HG03460 (cell line): ENCODE results near the gene PCDHGB1.
"Not testable (repeated sequence)": the region's sequence is repeated elsewhere in the genome, so short reads cannot be mapped to it uniquely, and the experiment has no call there.

Source experiments
- ATAC-seq: cut with Tn5 transposase; IDR thresholded peaks from one replicate; pipeline ENCODE4 v1.9.1; 2021; ENCODE audit not compliant: unreplicated experiment

PCDHGB1 gene

DNA sequence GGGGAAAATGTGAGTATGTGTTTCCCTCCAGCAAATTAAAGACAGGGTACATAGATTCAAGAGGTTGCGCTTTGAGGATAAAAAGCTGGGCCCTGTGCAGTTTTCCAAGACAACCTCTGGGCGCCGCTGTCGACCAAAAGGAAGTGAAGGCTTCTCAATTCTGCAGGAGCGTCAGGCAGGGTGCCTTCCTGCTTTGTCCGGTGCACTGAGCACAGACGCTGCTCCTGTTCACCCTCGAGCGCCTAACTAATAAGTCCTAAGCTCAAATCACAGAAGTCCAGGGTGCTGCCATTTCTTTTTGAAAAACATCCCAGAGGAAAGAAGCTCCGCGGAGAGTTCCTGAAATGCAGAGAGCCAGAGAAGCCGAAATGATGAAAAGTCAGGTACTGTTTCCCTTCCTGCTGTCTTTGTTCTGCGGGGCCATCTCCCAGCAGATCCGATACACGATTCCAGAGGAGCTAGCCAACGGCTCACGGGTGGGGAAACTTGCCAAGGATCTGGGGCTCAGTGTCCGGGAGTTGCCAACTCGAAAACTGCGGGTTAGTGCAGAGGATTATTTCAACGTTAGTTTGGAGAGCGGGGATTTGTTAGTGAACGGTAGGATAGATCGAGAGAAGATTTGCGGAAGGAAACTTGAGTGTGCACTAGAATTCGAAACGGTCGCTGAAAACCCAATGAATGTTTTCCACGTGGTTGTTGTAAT, at the start of gene PCDHGB1:
TSS of gene PCDHGB1 (plus strand) at position 183 of the 703 bp plus-strand sequence. CDS start at position 345, 162 bp downstream.
- ATAC-seq, result no peak

DNA sequence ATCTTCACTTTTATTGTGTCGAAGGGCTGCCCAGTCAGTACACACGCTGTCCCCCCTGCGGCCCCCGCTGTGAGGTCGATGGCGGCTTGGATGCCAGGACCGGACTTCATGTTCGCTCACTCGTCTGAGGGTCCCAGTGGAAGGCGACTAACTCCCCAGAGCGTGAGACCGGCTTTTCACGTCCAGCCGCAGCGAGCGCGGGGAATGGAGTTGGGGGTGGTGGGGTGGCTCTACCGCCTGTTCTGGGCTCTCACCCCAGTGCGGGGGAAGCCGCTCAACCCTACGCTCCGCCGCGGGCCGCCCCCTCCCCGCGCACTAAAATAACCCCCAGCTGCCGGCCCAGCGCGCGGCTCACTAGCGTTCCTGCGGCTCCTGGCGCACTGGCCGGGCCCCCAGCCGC, 46.1 kb upstream of the PCDHGB1 start, which contains the start of gene SLC25A2:
TSS of gene SLC25A2 (minus strand) at position 294 of the 400 bp plus-strand sequence. CDS start at position 110, 184 bp downstream.
- ATAC-seq, result no peak

DNA sequence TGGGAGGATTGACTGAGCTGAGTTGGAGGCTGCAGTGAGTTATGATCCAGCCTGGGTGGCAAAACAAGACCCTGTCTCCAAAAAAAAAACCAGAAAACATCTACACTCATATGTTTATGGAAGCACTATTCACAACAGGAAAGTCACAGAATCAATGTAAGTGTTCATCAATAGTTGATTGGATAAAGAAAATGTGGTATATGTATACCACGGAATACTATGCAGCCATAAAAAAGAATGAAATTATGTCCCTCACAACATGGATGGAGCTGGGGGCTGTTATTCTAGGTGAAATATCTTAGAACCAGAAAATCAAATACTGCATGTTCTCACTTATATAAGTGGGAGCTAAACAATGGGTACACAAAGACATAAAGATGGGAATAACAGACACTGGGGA, 43.3 kb upstream of the PCDHGB1 start:
- no peak for ATAC-seq

DNA sequence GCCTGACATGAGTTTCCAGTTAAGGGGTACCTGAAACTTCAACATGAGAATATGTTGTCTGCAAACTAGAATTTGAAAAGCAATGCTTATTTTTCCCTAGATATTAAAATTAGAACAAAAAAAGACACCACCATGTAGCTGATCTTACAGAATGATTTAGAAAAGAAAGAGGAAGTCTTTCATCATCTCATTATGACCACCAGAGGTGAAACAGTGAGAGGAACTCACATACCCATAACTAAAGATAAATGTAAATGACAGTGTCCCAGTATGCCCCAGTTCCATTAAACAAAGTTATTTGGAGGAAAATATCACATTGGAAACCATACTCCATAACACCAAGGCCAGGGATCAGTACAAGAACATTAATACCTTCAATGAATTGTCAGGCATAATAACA, 36.2 kb upstream of the PCDHGB1 start:
- no peak for ATAC-seq

DNA sequence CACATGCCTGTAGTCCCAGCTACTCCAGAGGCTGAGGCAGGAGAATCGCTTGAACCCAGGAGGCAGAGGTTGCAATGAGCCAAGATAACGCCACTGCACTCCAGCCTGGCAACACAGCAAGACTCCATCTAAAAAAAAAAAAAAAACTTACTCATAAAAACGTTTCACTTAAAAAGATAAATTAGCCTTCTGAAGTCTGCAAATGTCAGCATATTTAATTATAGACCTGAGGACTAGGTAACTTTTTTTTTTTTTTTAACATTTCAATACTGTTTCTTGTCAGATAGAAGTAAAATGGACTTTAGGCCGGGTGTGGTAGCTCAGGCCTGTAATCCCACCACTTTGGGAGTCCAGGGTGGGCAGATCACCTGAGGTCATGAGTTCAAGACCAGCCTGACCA, 32.9 kb upstream of the PCDHGB1 start:
- not testable (repeated sequence) for ATAC-seq

DNA sequence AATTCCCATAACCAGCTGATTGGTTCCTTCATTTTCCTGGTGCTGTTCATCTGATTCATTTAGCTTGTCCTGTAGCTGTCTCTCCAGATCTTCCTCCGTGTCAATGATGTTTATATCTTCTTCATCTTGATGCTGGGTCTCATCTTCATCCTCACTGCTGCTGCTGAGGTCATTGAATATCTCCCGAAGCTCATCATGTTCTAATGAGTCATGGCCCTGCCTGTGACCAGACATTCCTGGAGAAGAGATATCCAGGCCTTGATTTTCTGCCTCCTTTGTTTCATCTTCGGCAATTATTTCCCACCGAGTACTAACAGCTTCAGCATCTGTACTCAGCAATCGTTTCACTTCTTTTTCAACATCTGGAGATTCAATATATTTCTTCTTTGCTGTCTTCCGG, 30.7 kb upstream of the PCDHGB1 start:
- ATAC-seq, result no peak

DNA sequence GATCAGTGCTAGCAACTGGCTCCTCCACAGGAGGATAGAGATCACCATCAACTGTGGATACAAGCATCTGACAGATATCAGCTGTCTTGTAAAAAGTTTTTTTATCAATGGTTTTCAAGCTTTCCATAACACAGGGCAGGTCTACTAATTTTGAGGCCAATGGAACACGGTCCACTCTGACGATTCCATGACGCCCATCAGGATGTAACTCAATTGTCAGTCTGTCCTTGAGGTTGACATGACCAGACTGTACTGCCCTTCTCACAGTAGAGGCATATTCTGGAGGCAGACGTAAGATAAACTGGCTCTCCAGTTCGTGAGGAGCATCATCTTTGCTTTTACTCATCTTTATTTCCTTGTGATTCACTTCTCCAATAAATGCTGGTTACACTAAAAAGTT, 30.2 kb upstream of the PCDHGB1 start:
- ATAC-seq, result no peak

DNA sequence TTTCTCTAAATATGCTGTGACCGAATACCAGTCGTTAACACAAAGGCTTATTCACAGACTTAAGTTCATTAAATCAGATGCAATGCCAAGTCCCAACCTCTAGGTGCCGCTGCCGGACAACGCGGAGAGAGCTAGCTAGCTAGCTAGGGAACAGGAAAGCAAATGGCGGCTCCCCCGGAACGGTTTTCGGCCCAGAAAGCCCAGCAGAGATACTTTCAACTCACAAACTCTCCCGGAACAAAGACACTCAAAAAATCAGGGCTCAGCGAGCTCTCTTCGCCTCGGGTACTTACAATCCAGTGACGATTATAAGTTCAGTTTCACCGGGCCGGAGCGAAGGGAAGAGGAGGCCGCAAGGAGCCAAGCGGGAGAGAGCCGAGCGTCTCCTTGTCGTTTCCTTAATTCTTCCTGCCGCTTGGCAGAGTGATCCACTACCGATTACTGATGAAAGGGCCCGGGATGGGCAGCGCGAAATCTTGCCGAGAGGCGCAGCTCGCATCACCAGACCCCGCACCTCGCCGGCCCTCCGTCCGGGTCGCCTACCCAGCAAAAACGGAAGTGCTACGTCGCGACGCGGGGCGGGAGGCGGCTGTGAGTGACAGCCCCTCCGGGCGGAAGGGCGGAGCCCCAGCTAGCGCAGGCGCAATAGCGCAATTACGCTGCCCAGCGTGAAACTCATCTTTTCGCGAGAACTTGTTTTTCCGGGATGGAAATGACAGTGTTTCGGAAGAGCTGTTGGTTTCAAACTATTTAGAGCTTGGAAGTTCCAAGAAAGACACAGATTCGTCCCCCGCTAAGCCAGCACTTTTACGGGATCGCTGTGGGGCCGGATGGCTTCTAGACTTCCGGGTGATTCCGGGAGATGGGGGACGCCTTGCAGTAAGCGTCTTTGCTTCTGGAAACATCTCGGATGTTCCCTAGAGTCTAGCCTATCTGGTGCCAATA, 29.4 kb upstream of the PCDHGB1 start, which contains the start of gene TAF7:
TSS of gene TAF7 (minus strand) at position 560 of the 945 bp plus-strand sequence. CDS start 740 bp downstream, outside the sequence.
- peak; percentile 97 for ATAC-seq

DNA sequence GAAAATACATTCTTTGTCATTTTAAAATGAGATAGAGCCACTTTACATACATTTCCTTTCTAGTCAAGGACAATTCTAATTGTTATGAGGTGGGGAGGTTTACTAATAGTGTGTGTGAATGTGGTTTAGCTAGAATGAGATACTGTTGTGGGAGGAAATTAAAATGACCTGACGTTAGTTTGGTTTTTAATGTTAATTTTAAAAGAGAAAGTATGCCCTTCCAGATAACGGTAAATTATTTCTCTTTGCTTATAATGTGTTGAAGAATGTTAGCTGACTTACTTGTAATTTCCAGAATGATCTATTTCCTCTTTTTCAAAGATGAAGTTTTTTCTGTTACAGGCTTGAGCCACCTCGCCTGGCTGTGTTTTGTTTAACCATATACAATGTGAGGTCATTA, 27.6 kb upstream of the PCDHGB1 start:
- no peak for ATAC-seq

DNA sequence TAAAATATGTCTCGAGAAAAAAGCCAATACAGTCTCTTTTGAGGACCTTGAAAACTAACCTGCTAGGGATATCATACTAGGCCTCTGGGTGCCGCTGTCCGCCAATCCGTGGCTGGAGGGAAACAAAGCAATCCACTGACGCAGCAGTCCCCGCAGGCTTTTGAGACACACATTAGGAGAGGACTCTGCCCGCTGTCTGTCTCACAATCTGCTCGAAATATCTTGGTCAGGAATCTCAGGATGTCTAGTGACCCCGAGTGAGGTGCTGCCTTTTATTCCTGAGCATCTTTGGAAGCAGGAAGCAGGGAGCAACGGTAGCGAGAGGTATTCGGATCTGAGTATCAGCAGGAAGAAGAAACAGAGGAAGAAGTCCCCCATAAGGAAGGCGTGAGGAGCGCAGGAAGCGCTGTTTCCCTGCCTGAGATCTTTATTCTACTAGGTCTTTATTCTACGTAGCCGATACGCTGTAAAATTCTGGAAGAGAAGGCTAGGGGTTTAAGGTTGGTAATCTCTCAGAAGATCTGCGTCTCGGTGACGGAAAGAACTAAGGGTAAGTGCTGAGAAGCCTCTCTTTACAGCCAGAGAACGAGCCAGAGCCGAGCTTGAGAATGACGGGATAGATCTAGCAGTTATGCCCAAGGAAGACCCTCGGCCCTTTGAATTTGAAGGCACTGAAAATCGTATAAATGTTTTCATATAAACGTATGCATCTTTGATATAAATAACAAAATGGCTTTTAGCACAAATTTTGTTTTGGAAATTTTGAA, 23.6 kb upstream of the PCDHGB1 start:
- ATAC-seq, result peak; percentile 80

DNA sequence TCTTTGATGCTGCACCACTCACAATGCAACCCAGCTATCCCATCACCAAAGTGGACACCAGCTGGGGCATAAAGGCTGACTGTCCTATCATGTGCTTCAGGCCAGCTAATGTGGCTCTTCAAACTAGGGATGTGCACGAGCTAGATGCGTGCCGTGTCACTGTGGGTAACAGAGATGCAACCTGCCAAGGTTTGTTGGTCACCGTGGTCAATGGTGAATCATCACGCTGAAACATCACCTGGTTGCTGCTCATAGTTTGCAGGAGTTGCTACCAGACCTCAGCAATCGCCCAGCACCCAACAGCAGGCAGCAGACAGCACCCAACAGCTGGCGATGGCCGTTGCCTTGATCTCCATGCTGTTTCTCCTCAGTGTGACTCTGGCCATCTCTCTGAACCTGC, 21.7 kb upstream of the PCDHGB1 start:
- no peak for ATAC-seq

DNA sequence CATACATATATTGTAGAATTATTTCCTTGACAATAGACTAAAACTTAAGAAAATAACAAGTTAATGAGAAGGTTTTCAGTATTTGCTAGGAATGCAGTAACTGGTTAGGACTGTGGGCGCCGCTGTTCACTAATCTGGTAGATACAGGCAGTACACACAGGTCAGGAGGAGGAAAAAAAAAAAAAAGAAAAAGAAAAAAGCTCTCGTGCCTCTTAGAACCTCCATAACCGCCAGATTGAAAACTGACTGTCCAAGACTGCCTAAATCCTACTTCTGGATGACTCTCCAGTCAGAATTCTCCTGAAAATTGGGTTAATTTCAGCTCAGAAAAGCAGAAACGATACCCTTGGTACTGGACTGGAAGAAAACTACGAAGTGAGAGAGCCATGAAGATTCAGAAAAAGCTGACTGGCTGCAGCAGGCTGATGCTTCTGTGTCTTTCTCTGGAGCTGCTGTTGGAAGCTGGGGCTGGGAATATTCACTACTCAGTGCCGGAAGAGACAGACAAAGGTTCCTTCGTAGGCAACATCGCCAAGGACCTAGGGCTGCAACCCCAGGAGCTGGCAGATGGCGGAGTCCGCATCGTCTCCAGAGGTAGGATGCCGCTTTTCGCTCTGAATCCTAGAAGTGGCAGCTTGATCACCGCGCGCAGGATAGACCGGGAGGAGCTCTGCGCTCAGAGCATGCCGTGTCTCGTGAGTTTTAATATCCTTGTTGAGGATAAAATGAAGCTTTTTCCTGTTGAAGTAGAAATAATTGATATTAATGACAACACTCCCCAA, 19.4 kb upstream of the PCDHGB1 start, which contains the start of gene PCDHGA1:
TSS of gene PCDHGA1 (plus strand) at position 216 of the 782 bp plus-strand sequence.
- ATAC-seq, result no peak

DNA sequence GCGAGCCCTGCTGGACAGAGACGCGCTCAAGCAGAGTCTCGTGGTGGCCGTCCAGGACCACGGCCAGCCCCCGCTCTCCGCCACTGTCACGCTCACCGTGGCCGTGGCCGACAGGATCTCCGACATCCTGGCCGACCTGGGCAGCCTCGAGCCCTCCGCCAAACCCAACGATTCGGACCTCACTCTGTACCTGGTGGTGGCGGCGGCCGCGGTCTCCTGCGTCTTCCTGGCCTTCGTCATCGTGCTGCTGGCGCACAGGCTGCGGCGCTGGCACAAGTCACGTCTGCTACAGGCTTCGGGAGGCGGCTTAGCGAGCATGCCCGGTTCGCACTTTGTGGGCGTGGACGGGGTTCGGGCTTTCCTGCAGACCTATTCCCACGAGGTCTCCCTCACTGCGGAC, 17.3 kb upstream of the PCDHGB1 start:
- ATAC-seq, result not testable (repeated sequence)

DNA sequence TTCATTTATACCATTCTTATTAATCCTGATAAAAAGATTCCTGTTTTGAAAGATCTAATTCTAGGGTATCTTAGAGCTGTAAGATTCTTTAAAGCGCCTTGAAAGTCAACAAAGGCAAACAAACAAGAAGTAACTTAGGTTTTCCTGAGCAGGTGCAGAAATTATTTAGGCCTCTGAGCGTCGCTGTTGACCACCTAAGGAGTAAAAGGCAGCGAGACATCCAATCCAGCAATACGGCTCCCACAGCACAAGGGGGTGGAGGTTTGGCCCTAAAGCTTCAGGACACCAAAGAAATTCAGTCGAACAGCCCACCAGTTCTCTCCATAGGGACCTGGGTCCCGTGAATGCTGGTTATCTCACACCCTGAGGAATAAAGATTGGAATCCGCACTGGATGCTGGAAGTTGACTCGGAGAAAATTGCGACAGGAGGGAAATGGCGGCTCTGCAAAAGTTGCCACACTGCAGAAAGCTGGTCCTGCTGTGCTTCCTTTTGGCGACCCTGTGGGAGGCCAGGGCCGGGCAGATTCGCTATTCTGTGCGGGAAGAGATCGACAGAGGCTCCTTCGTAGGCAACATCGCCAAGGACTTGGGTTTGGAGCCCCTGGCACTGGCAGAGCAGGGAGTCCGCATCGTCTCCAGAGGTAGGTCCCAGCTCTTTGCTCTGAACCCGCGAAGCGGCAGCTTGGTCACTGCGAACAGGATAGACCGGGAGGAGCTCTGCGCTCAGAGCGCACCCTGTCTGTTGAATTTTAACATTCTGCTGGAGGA, 11.2 kb upstream of the PCDHGB1 start, which contains the start of gene PCDHGA2:
TSS of gene PCDHGA2 (plus strand) at position 223 of the 769 bp plus-strand sequence.
- no peak for ATAC-seq

DNA sequence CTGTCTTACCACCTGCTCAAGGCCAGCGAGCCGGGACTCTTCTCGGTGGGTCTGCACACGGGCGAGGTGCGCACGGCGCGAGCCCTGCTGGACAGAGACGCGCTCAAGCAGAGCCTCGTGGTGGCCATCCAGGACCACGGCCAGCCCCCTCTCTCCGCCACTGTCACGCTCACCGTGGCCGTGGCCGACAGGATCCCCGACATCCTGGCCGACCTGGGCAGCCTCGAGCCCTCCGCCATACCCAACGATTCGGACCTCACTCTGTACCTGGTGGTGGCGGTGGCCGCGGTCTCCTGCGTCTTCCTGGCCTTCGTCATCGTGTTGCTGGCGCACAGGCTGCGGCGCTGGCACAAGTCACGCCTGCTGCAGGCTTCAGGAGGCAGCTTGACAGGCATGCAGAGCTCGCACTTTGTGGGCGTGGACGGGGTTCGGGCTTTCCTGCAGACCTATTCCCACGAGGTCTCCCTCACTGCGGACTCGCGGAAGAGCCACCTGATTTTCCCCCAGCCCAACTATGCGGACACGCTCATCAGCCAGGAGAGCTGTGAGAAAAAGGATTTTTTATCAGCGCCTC, 9.0 kb upstream of the PCDHGB1 start:
- not testable (repeated sequence) for ATAC-seq

DNA sequence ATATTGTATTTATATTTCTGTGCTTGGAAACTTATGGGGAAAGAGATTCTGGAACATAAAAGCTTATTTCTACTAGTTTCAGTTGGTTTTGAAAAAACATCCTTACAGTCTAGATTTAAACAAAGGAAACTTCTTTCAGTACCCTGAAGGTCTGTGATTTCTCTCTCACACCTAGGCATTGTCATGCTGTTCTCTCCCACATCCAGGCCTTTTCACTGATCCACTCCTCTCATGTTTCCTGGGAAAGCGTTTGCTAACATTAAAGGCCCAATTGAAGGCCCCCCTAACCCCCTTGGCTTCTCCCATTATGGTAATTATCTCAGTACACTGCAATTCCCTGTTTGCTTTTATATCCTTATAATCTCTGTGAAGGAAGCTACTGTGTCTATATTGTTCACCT, 7.1 kb upstream of the PCDHGB1 start:
- no peak for ATAC-seq

DNA sequence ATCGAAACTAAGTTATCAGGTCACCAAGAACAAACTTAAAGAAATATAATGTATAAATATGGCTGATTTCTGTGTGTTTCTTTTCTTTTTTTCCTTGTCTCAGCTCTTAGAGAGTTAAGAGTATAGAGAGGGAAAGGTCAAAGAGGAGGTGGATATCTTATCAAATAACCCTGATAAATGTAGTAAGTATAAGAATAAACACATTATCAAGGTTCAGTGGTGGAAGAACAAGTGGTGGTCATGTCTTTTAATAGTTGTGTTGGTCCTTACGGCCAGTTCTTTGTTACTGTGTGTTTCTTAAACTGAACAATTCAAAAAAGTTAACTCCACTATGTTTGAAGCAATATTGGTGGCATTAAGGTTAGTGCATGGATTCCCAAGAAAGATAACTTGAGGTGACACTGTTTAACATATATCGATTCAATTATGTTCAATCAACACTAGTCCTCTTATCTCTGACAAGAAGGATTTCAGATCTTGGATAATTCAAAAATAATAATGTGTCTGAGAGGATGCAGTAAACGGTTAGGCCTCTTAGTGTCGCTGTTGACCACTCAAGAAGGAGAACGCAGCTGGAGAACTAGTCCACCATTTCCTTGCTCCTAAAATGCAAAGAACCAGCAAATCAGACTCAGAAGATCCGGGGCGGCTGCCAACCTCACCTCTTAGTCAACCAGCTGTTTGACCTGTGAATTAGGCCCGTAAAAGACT, 6.5 kb upstream of the PCDHGB1 start, which contains the start of gene PCDHGA3:
TSS of gene PCDHGA3 (plus strand) at position 588 of the 711 bp plus-strand sequence. CDS start 205 bp downstream, outside the sequence.
- ATAC-seq, result no peak

DNA sequence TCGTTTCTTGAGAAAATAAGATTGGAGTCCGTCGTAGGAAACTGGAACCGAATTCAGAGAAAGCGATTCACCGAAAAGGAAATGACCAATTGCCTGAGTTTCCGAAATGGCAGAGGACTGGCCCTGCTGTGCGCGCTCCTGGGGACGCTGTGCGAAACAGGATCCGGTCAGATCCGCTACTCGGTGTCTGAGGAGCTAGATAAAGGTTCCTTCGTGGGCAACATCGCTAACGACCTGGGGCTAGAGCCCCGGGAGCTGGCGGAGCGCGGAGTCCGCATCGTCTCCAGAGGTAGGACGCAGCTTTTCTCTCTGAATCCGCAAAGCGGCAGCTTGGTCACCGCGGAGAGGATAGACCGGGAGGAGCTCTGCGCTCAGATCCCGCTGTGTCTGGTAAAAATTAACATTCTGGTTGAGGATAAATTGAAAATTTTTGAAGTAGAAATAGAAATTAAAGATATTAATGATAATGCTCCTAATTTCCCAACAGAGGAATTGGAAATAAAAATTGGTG, 5.9 kb upstream of the PCDHGB1 start:
- no peak for ATAC-seq
